HepG2 (cell line): ENCODE data around the gene PLEKHA6. TPM values are rescaled to one million over a fixed set of nuclear protein-coding genes. Genes with fewer than 3 reads are reported as not detected.

Experiments
- ATAC-seq: fragments of 200-7000 bp; cut with Tn5 transposase; 3 replicates; pipeline ENCODE4 v1.9.1; 2020; ENCODE audit warnings: mild to moderate bottlenecking, moderate library complexity
- BruUV-seq: library from RNA; stranded (reverse); fragments of 400-500 nt; replicated peaks from 2 replicates; lab custom pipeline; 2021; lab: Mats Ljungman, UMichigan
- CTCF ChIA-PET: fragments of 300-600 bp; formaldehyde crosslinking; extraction: SDS; loops from one replicate; lab custom pipeline; 2021; ENCODE audit warnings: low total read pairs, inconsistent platforms, low intra/inter-chr PET ratio; lab: Yijun Ruan, JAX
- POLR2A ChIA-PET: fragments of 350-600 bp; sonication (Branson Sonifier 250); formaldehyde crosslinking; loops from one replicate; lab custom pipeline; 2020; ENCODE audit warnings: antibody characterized with exemption, inconsistent platforms; lab: Yijun Ruan, JAX
- DNase-seq: peaks from one replicate; pipeline ENCODE4 v3.0.0-alpha.2; 2015; ENCODE audit warnings: low spot score
- FAIRE-seq: peaks from 3 replicates; lab custom pipeline; 2011; peaks lifted over from hg19 to GRCh38; lab: Jason Lieb, UNC
- H2AFZ ChIP-seq: one replicate; pipeline ENCODE4 v1.6.1; 2011; ENCODE audit warnings: low read length, inconsistent platforms
- H3K27ac ChIP-seq: fragments of 300-600 bp; 3 replicates; pipeline ENCODE4 v1.8.0; 2011; ENCODE audit warnings: mixed run types, mild to moderate bottlenecking, mixed read lengths, low read length, inconsistent platforms; ENCODE audit not compliant: insufficient read depth; ENCODE audit errors: extremely low read length
- H3K27me3 ChIP-seq, 2 experiments: fragments of 200-600 bp in 1 of 2; 2 replicates in 1 of 2; 3 replicates in 1 of 2; pipeline versions ENCODE4 v1.6.0 to v1.8.0; 2011; ENCODE audit warnings: low read length in 2 of 2, mild to moderate bottlenecking in 2 of 2, moderate library complexity in 2 of 2, inconsistent platforms in 1 of 2; ENCODE audit not compliant: insufficient read depth in 2 of 2, control insufficient read depth in 1 of 2
- H3K36me3 ChIP-seq, 2 experiments: fragments of 200-600 bp in 1 of 2; replicated peaks in 1 of 2; 2 replicates in 1 of 2; 3 replicates in 1 of 2; pipeline versions ENCODE4 v1.5.1 to v1.8.0; 2011; ENCODE audit warnings: low read length in 2 of 2, inconsistent platforms in 1 of 2; ENCODE audit not compliant: insufficient read depth in 2 of 2, control insufficient read depth in 1 of 2
- H3K4me1 ChIP-seq: 2 replicates; pipeline ENCODE4 v1.5.1; 2012; ENCODE audit warnings: low read length, inconsistent platforms; ENCODE audit not compliant: insufficient read depth
- H3K4me2 ChIP-seq: 2 replicates; pipeline ENCODE4 v1.6.0; 2011; ENCODE audit warnings: low read depth, low read length, inconsistent platforms
- H3K4me3 ChIP-seq, 3 experiments: fragments of 200-600 bp in 1 of 3; sonication (generic), shearing (Covaris generic) in 1 of 3; replicated peaks in 1 of 3; 2 replicates each; pipeline ENCODE4 v1.5.1; 2011 to 2016; ENCODE audit warnings: low read length in 3 of 3, inconsistent platforms in 2 of 3, low read depth in 2 of 3, mild to moderate bottlenecking in 2 of 3, control low read depth in 1 of 3, mixed read lengths in 1 of 3; ENCODE audit not compliant: insufficient read depth in 1 of 3
- H3K79me2 ChIP-seq: one replicate; pipeline ENCODE4 v1.6.1; 2011; ENCODE audit warnings: low read length, inconsistent platforms; ENCODE audit not compliant: insufficient read depth
- H3K9ac ChIP-seq: 2 replicates; pipeline ENCODE4 v1.6.0; 2011; ENCODE audit warnings: mild to moderate bottlenecking, low read depth, low read length, inconsistent platforms; ENCODE audit not compliant: insufficient read depth
- H3K9me3 ChIP-seq: 2 replicates; pipeline ENCODE4 v1.5.1; 2012; ENCODE audit warnings: mild to moderate bottlenecking, low read length
- H4K20me1 ChIP-seq: 2 replicates; pipeline ENCODE4 v1.6.0; 2011; ENCODE audit warnings: inconsistent platforms, mild to moderate bottlenecking, low read length, moderate library complexity; ENCODE audit not compliant: insufficient read depth
- DBP ChIP-seq: sonication (generic); formaldehyde crosslinking; IDR thresholded peaks from 2 replicates; pipeline ENCODE4 v1.4.0; 2020; ENCODE audit warnings: missing genetic modification reagents; ENCODE audit errors: not compliant biosample characterization
- FOXK1 ChIP-seq: sonication (generic); formaldehyde crosslinking; IDR thresholded peaks from 2 replicates; pipeline ENCODE4 v1.4.0; 2020; ENCODE audit warnings: low read depth, missing genetic modification reagents, borderline replicate concordance
- IRX3 ChIP-seq: sonication (generic); formaldehyde crosslinking; IDR thresholded peaks from 2 replicates; pipeline ENCODE4 v1.8.1; 2023; ENCODE audit warnings: mild to moderate bottlenecking, low read depth, missing genetic modification reagents, borderline replicate concordance
- KMT2B ChIP-seq: IDR thresholded peaks from 2 replicates; pipeline ENCODE4 v1.6.1; 2016; ENCODE audit warnings: missing genetic modification reagents, missing compliant biosample characterization
- LRRFIP1 ChIP-seq: sonication (generic); formaldehyde crosslinking; conservative IDR thresholded peaks from 2 replicates; pipeline ENCODE4 v1.4.0; 2020; ENCODE audit warnings: missing genetic modification reagents
- MAZ ChIP-seq, 2 experiments: sonication (generic) in 1 of 2; formaldehyde crosslinking in 1 of 2; IDR thresholded peaks; 2 replicates each; pipeline versions ENCODE4 v1.5.0 to v1.6.1; 2012 to 2020; ENCODE audit warnings: low read depth in 2 of 2, mild to moderate bottlenecking in 2 of 2, borderline replicate concordance in 1 of 2, improper control_type of control experiment in 1 of 2, low read length in 1 of 2, missing genetic modification reagents in 1 of 2, moderate library complexity in 1 of 2
- PRDM15 ChIP-seq: sonication (generic); formaldehyde crosslinking; IDR thresholded peaks from 2 replicates; pipeline ENCODE4 v1.4.0; 2020; ENCODE audit warnings: missing genetic modification reagents
- STAG1 ChIP-seq: sonication (generic); formaldehyde crosslinking; IDR thresholded peaks from 2 replicates; pipeline ENCODE4 v1.4.0; 2020; ENCODE audit warnings: missing genetic modification reagents
- XBP1 ChIP-seq: sonication (generic); formaldehyde crosslinking; IDR thresholded peaks from 2 replicates; pipeline ENCODE4 v1.5.0; 2020; ENCODE audit warnings: missing genetic modification reagents
- ZFP37 ChIP-seq: sonication (generic); formaldehyde crosslinking; IDR thresholded peaks from 2 replicates; pipeline ENCODE4 v1.4.0; 2020; ENCODE audit warnings: missing genetic modification reagents, borderline replicate concordance
- ZNF281 ChIP-seq: sonication (generic); formaldehyde crosslinking; IDR thresholded peaks from 2 replicates; pipeline ENCODE4 v1.4.0; 2020; ENCODE audit warnings: missing genetic modification reagents, borderline replicate concordance
- ZNF30 ChIP-seq: sonication (generic); formaldehyde crosslinking; IDR thresholded peaks from 2 replicates; pipeline ENCODE4 v1.5.0; 2020; ENCODE audit warnings: mild to moderate bottlenecking, missing genetic modification reagents
- ZNF713 ChIP-seq: sonication (generic); formaldehyde crosslinking; IDR thresholded peaks from 2 replicates; pipeline ENCODE4 v1.4.0; 2020; ENCODE audit warnings: mild to moderate bottlenecking, missing genetic modification reagents
- WGBS: methylation state at CpG from one replicate; pipeline ENCODE4 v1.1.6; 2017; ENCODE audit warnings: low lambda C conversion rate; 5-methylcytosine and 5-hydroxymethylcytosine counted together
- in situ Hi-C: cut with HindIII; loops from 2 replicates; pipeline ENCODE4 v1.10.0; 2017; ENCODE audit warnings: low pct_unique_long_range_greater_than_20kb; ENCODE audit not compliant: extremely low pct_ligation_motif_present
- intact Hi-C: fragments of 100-400 bp; cut with micrococcal nuclease; formaldehyde crosslinking; loops from one replicate; pipeline ENCODE4 v1.10.0; 2022; ENCODE audit not compliant: unreplicated experiment
- polyA plus RNA-seq, 8 experiments: library from polyadenylated mRNA; depleted of rRNA in 3 of 8; stranded (reverse) in 7 of 8; unstranded in 1 of 8; fragments of >200 nt; fragmentation: Illumina TruSeq in 4 of 8; extraction: Trizol in 4 of 8; gene quantifications; 2 replicates each; pipeline versions ENCODE4 v1.2.1 to v1.2.3, GENCODE V29; 2011 to 2016; ENCODE audit warnings: low read depth in 4 of 8, missing spikeins in 1 of 8, mixed read lengths in 1 of 8; ENCODE audit not compliant: insufficient read depth in 1 of 8
- total RNA-seq, 5 experiments: library from RNA; depleted of rRNA; stranded (reverse); fragments of >200 nt; fragmentation: Illumina TruSeq; extraction: Trizol; gene quantifications; 2 replicates each; pipeline ENCODE4 v1.2.3, GENCODE V29; 2016; ENCODE audit warnings: low read depth in 1 of 5

The PLEKHA6 gene
- total and polyA plus RNA-seq, 2 of the 13 experiments (the other 11 are each of a cell fraction or from before 2014, with no cell fraction given): 5.3 to 11.4 TPM

GRCh38 chr1:204319027-204319426 lies 40.7 kb downstream of the PLEKHA6 start:
- in situ Hi-C loops (no loop called here), intact Hi-C loops (no loop called here)
- Histone ChIP-seq H3K27ac (no peak overlapping the region), H3K4me3 (no peak overlapping the region), H4K20me1 (no peaks in the 10 kb centered on the region), H3K4me2 (no peak overlapping the region), H3K9me3 (no peaks in the 10 kb centered on the region), H3K9ac (no peak overlapping the region), H3K36me3 (no peaks in the 10 kb centered on the region; a peak in 1 of 5 replicates), H3K79me2 (no peaks in the 10 kb centered on the region), H3K27me3 (no peaks in the 10 kb centered on the region), H3K4me1 (peaks cover 6% of the 10 kb centered on the region), H2AFZ (no peak overlapping the region)
- CTCF ChIA-PET: no interaction called here
- POLR2A ChIA-PET: no interaction called here
- no TSS peak for BruUV-seq
- no peak for TF ChIP-seq ZFP37
- TF ChIP-seq LRRFIP1 (CRISPR knock-in tag): no peak
- TF ChIP-seq MAZ (IDR thresholded peaks at IDR 0.05; ENCODE audit: borderline replicate concordance, low read depth, low read length): no peak
- TF ChIP-seq MAZ (CRISPR knock-in tag; IDR thresholded peaks at IDR 0.05; ENCODE audit: low read depth): no peak
- no peak for TF ChIP-seq ZNF281 (CRISPR knock-in tag)
- no peak for TF ChIP-seq FOXK1 (CRISPR knock-in tag)
- TF ChIP-seq ZNF30 (CRISPR knock-in tag): no peak
- no peak for TF ChIP-seq DBP (CRISPR knock-in tag)
- no peak for TF ChIP-seq KMT2B
- TF ChIP-seq PRDM15 (CRISPR knock-in tag): no peak
- TF ChIP-seq STAG1: no peak
- no peak for TF ChIP-seq XBP1
- TF ChIP-seq IRX3 (CRISPR knock-in tag): no peak
- no peak for TF ChIP-seq ZNF713 (CRISPR knock-in tag)
- DNase-seq (no peak), ATAC-seq (no peak), FAIRE-seq (no peak)
- 94% methylated on average over 5 of the region's 5 CpGs for whole genome bisulfite sequencing
